Measurements from ENCODE around the gene SDK1. TPM values are rescaled to one million over a fixed set of nuclear protein-coding genes. Genes with fewer than 3 reads are reported as not detected.
"Not testable (repeated sequence)": the region's sequence is repeated elsewhere in the genome, so short reads cannot be mapped to it uniquely, and the experiment has no call there.

The SDK1 gene
- polyA plus RNA-seq, 2 of the 4 experiments (the other 2 are of a cell fraction), result 0.12 to 0.28 TPM

- no peak for ATAC-seq
- DNase-seq (ENCODE audit: low read depth in 1 of 2, low spot score in 1 of 2), result no peak
- no peak for FAIRE-seq
- H3K4me3 ChIP-seq, result no peak overlapping the region
- H3K4me1 ChIP-seq, result no peaks in the 10 kb centered on the region
- no peak overlapping the region for H3K27ac ChIP-seq
- H3K9me3 ChIP-seq, result peaks cover 7% of the 10 kb centered on the region; the same call in 2 of the 3 replicates
- TF ChIP-seq KDM5A (IDR thresholded peaks at IDR 0.05) (no peak), KDM1A (IDR thresholded peaks at IDR 0.05; ENCODE audit: low read depth) (no peak), FOXS1 (CRISPR knock-in tag; IDR thresholded peaks at IDR 0.05) (no peak), HOXA7 (CRISPR knock-in tag; IDR thresholded peaks at IDR 0.05) (no peak), PHF8 (IDR thresholded peaks at IDR 0.05; ENCODE audit: borderline replicate concordance, low read depth) (no peak), ZSCAN20 (CRISPR knock-in tag; IDR thresholded peaks at IDR 0.05) (no peak), ZC3H11A (IDR thresholded peaks at IDR 0.05) (no peak), HMGXB4 (CRISPR knock-in tag; IDR thresholded peaks at IDR 0.05; ENCODE audit: borderline replicate concordance) (no peak), NFE2L2 (conservative IDR thresholded peaks at IDR 0.05; ENCODE audit: low read length) (no peak), ESRRA (IDR thresholded peaks at IDR 0.05; ENCODE audit: borderline replicate concordance, low read length) (no peak)
- WGBS (ENCODE audit: missing lambda C conversion rate), result 10% methylated on average over 1 of the region's 1 CpG
- ChIA-PET POLR2A (no interaction called here), CTCF (no interaction called here)
- no peak overlapping the region for H3K4me2 ChIP-seq
These were observed 404.2 kb downstream of the SDK1 start for GRCh38 chr7:3705258-3705657.

GRCh38 chr7:3706091-3706490 lies 405.0 kb downstream of the SDK1 start:
- H3K4me3 ChIP-seq; H3K4me1 ChIP-seq; FAIRE-seq; POLR2A ChIA-PET; H3K9me3 ChIP-seq; DNase-seq (ENCODE audit: low read depth in 1 of 2, low spot score in 1 of 2); ATAC-seq; H3K4me2 ChIP-seq; H3K27ac ChIP-seq; CTCF ChIA-PET: not testable (repeated sequence)
- 47% methylated on average over 2 of the region's 2 CpGs for WGBS (ENCODE audit: missing lambda C conversion rate)

- ATAC-seq (no peak), FAIRE-seq (no peak), DNase-seq (ENCODE audit: low read depth in 1 of 2, low spot score in 1 of 2) (no peak)
- H3K9me3 ChIP-seq, result peaks cover under 1% of the 10 kb centered on the region; the same call in 2 of the 3 replicates
- H3K4me3 ChIP-seq, result no peak overlapping the region
- ChIA-PET CTCF (interaction anchor here (0.6 kb wide), 1 partner anchor 523 kb away, joined by 3 read pairs; no protein-coding TSS in a partner anchor), POLR2A (no interaction called here)
- H3K27ac ChIP-seq, result no peak overlapping the region
- H3K4me2 ChIP-seq, result no peak overlapping the region
- 21% methylated on average over 1 of the region's 1 CpG for WGBS (ENCODE audit: missing lambda C conversion rate)
- no peaks in the 10 kb centered on the region for H3K4me1 ChIP-seq
- TF ChIP-seq POLR2A (IDR thresholded peaks at IDR 0.05; ENCODE audit: low read length) (no peak), MYC (IDR thresholded peaks at IDR 0.05; ENCODE audit: borderline replicate concordance, low read length) (no peak), KDM5A (IDR thresholded peaks at IDR 0.05) (no peak), HOXA7 (CRISPR knock-in tag; IDR thresholded peaks at IDR 0.05) (no peak), FOSL2 (IDR thresholded peaks at IDR 0.05) (no peak), FOSL2 (CRISPR knock-in tag; IDR thresholded peaks at IDR 0.05) (no peak), CBX2 (IDR thresholded peaks at IDR 0.05; ENCODE audit: borderline replicate concordance, low read depth) (no peak), TFCP2L1 (CRISPR knock-in tag; IDR thresholded peaks at IDR 0.05) (no peak), PBX3 (IDR thresholded peaks at IDR 0.05) (no peak), KDM1A (IDR thresholded peaks at IDR 0.05; ENCODE audit: low read depth) (no peak), JUN (IDR thresholded peaks at IDR 0.05) (no peak), HES2 (IDR thresholded peaks at IDR 0.05) (no peak)
These were observed 409.1 kb downstream of the SDK1 start for GRCh38 chr7:3710122-3710521.

- ChIA-PET CTCF (no interaction called here), POLR2A (no interaction called here)
- H3K9me3 ChIP-seq, result no peaks in the 10 kb centered on the region
- FAIRE-seq (no peak), DNase-seq (ENCODE audit: low read depth in 1 of 2, low spot score in 1 of 2) (no peak), ATAC-seq (no peak)
- H3K4me3 ChIP-seq, result no peak overlapping the region
- H3K27ac ChIP-seq, result no peak overlapping the region
- WGBS (ENCODE audit: missing lambda C conversion rate), result 4% methylated on average over 5 of the region's 5 CpGs
- H3K4me2 ChIP-seq, result no peak overlapping the region
- no peaks in the 10 kb centered on the region for H3K4me1 ChIP-seq
- TF ChIP-seq EHF (CRISPR knock-in tag; IDR thresholded peaks at IDR 0.05) (no peak), MYC (IDR thresholded peaks at IDR 0.05; ENCODE audit: borderline replicate concordance, low read length) (no peak), HMGXB4 (CRISPR knock-in tag; IDR thresholded peaks at IDR 0.05; ENCODE audit: borderline replicate concordance) (no peak), ZSCAN20 (CRISPR knock-in tag; IDR thresholded peaks at IDR 0.05) (no peak), PHF8 (IDR thresholded peaks at IDR 0.05; ENCODE audit: borderline replicate concordance, low read depth) (no peak), CBX2 (IDR thresholded peaks at IDR 0.05; ENCODE audit: borderline replicate concordance, low read depth) (no peak), EHMT2 (IDR thresholded peaks at IDR 0.05; ENCODE audit: low read depth) (no peak)
These were observed 409.5 kb downstream of the SDK1 start for GRCh38 chr7:3710531-3710930.

Data from A549 (cell line).